UCSD-AML1 (cell line): ENCODE data around the gene OLA1.
"Not testable (repeated sequence)": the region's sequence is repeated elsewhere in the genome, so short reads cannot be mapped to it uniquely, and the experiment has no call there.

Experiments used
- DNase-seq: peaks from one replicate; lab custom pipeline; 2025; ENCODE audit not compliant: unreplicated experiment; lab: John Stamatoyannopoulos, UW

OLA1 gene

GRCh38 chr2:174248187-174248997 is at the start of gene OLA1:
TSS of gene OLA1 (minus strand) at chr2:174248532. CDS start at chr2:174246815, 1,717 bp downstream.
- peak; percentile 98 for DNase-seq

GRCh38 chr2:174292908-174293307 is 44.6 kb upstream of the OLA1 start:
- no peak for DNase-seq

- no peak for DNase-seq
Observed at GRCh38 chr2:174286172-174286571, 37.8 kb upstream of the OLA1 start.

GRCh38 chr2:174282441-174282840 is 34.1 kb upstream of the OLA1 start:
- DNase-seq, result no peak

- no peak for DNase-seq
Observed at GRCh38 chr2:174281736-174282135, 33.4 kb upstream of the OLA1 start.

GRCh38 chr2:174280596-174280995 is 32.3 kb upstream of the OLA1 start:
- no peak for DNase-seq

- not testable (repeated sequence) for DNase-seq
Observed at GRCh38 chr2:174270263-174270662, 21.9 kb upstream of the OLA1 start.

GRCh38 chr2:174266288-174266687 is 18.0 kb upstream of the OLA1 start:
- no peak for DNase-seq

- no peak for DNase-seq
Observed at GRCh38 chr2:174263997-174264396, 15.7 kb upstream of the OLA1 start.

- DNase-seq, result no peak
Observed at GRCh38 chr2:174259981-174260380, 11.6 kb upstream of the OLA1 start.

- DNase-seq, result no peak
Observed at GRCh38 chr2:174254267-174254666, 5.9 kb upstream of the OLA1 start.

- DNase-seq, result no peak
Observed at GRCh38 chr2:174248998-174249592, 763 bp upstream of the OLA1 start.

GRCh38 chr2:174247474-174248186 is 702 bp downstream of the OLA1 start:
- DNase-seq, result no peak

GRCh38 chr2:174246944-174247381 is 1.4 kb downstream of the OLA1 start:
- no peak for DNase-seq

GRCh38 chr2:174245628-174246027 is 2.7 kb downstream of the OLA1 start:
- not testable (repeated sequence) for DNase-seq

GRCh38 chr2:174245065-174245464 is 3.3 kb downstream of the OLA1 start:
- DNase-seq, result no peak

GRCh38 chr2:174243812-174244211 is 4.5 kb downstream of the OLA1 start:
- DNase-seq, result no peak

- no peak for DNase-seq
Observed at GRCh38 chr2:174240097-174240496, 8.2 kb downstream of the OLA1 start.

- DNase-seq, result no peak
Observed at GRCh38 chr2:174236429-174236828, 11.9 kb downstream of the OLA1 start.

- DNase-seq, result no peak
Observed at GRCh38 chr2:174235680-174236079, 12.7 kb downstream of the OLA1 start.

GRCh38 chr2:174233771-174234275 is 14.5 kb downstream of the OLA1 start:
- no peak for DNase-seq

GRCh38 chr2:174227748-174228147 is 20.6 kb downstream of the OLA1 start:
- DNase-seq, result no peak
